Heart right ventricle (tissue), 16 donors: ENCODE results near the gene PLK3. TPM values are rescaled to one million over a fixed set of nuclear protein-coding genes. Genes with fewer than 3 reads are reported as not detected.
"Not testable (repeated sequence)": the region's sequence is repeated elsewhere in the genome, so short reads cannot be mapped to it uniquely, and the experiment has no call there.

ENCODE experiments used
- ATAC-seq, 8 donors: fragments of 200-7000 bp; cut with Tn5 transposase; one replicate each; pipeline ENCODE4 v1.9.1; 2020; ENCODE audit warnings: mild to moderate bottlenecking in 8 of 8, moderate library complexity in 8 of 8, moderate number of reproducible peaks in 1 of 8
- DNase-seq, 2 donors: peaks; one replicate each; pipeline ENCODE4 v3.0.0-alpha.2; 2020
- H3K27ac ChIP-seq, 10 donors: fragments of 200-600 bp; sonication (generic) in 2 of 10; one replicate each; pipeline versions ENCODE4 v1.5.0 to v1.8.0; 2020 to 2022; ENCODE audit warnings: mild to moderate bottlenecking in 3 of 10
- H3K27me3 ChIP-seq, 7 donors: fragments of 200-600 bp; one replicate each; pipeline ENCODE4 v1.8.0; 2021 to 2022; ENCODE audit warnings: mild to moderate bottlenecking in 2 of 7
- H3K36me3 ChIP-seq, 9 donors: fragments of 200-600 bp; sonication (generic) in 1 of 9; one replicate each; pipeline versions ENCODE4 v1.5.0 to v1.8.0; 2020 to 2022; ENCODE audit warnings: mild to moderate bottlenecking in 2 of 9
- H3K4me1 ChIP-seq, 9 donors: fragments of 200-600 bp; sonication (generic) in 1 of 9; one replicate each; pipeline versions ENCODE4 v1.5.0 to v1.8.0; 2020 to 2022; ENCODE audit warnings: mild to moderate bottlenecking in 4 of 9
- H3K4me3 ChIP-seq, 10 donors: fragments of 200-600 bp; sonication (generic) in 2 of 10; one replicate each; pipeline versions ENCODE4 v1.5.0 to v1.8.0; 2020 to 2022; ENCODE audit warnings: mild to moderate bottlenecking in 7 of 10, moderate library complexity in 2 of 10
- H3K9me3 ChIP-seq, 11 donors: fragments of 200-600 bp in 10 of 11; sonication (generic) in 2 of 11; one replicate each; pipeline versions ENCODE4 v1.5.0 to v1.8.0; 2013 to 2022; ENCODE audit warnings: mild to moderate bottlenecking in 2 of 11, control low read depth in 1 of 11, moderate library complexity in 1 of 11
- CTCF ChIP-seq, 9 donors: fragments of 200-600 bp; sonication (generic) in 2 of 9; IDR thresholded peaks; one replicate each; pipeline versions ENCODE4 v1.5.0 to v1.8.0; 2021 to 2022; ENCODE audit warnings: antibody characterized with exemption in 9 of 9, mild to moderate bottlenecking in 5 of 9, moderate library complexity in 1 of 9
- WGBS, 2 donors: extraction: QIAGEN DNeasy Blood & Tissue Kit; methylation state at CpG; one replicate each; pipeline ENCODE4 v1.1.7; 2013; ENCODE audit warnings: inconsistent platforms in 1 of 2; 5-methylcytosine and 5-hydroxymethylcytosine counted together
- intact Hi-C, 10 donors: fragments of 100-400 bp; cut with DNase I; formaldehyde crosslinking; loops; one replicate each; pipeline versions ENCODE4 v1.11.1 to v1.14.2; 2022
- polyA plus RNA-seq, 2 donors: library from polyadenylated mRNA; stranded (reverse); fragments of 200-250 nt; gene quantifications; one replicate each; pipeline ENCODE4 v1.2.3, GENCODE V29; 2013
- total RNA-seq, 10 donors: library from RNA; stranded (reverse); fragmentation: NEBNext Ultra II Directional in 3 of 10; extraction: Animal tissue kit (Norgen Biotek cat#: 25700) in 3 of 10; gene quantifications; one replicate each; pipeline versions ENCODE4 v1.2.1 to v1.2.4, GENCODE V29; 2021 to 2023
- donor health status: Arrhythmogenic right ventricular cardiomyopathy.
- donor health status: ischemic (EF 13 %, LVEDD 7.1; RV severe dilation, severe dysfunction).
- donor health status: healthy with polysubstance abuse.
- donor health status: DM: no; HTN: yes; CAD: no.
- donor health status: DM: no; HTN: no; CAD: no.
- donor health status: ischemic (EF 25% LVEDD 6.9; RV normal size, moderate dysfunction).
- donor health status: ischemic (EF 25% LVEDD 5.7; RV mildly dilated, moderate dysfunction).
- donor health status: healthy.
- donor health status: DM: yes; HTN: yes; CAD: no.
- donor health status: Ischemic cardiomyopathy.
- donor health status: ischemic (EF 35%, LVEDD 5.7; RV mildly dilated, moderate dysfunction).
- donor health status: nonischemic (EF 11% LVEDD 7.7; RV severe dilation, severe dysfunction).
- donor health status: DM: yes; HTN: yes; CAD: no.
- donor health status: PGD.
- donor health status: ischemic (EF 29% LVEDD 5.4; RV normal size, mild dysfunction).
- donor health status: nonischemic (EF 23%, LVEDD 6.1; RV moderate dilation, normal function).

The PLK3 gene
- total and polyA plus RNA-seq, 12 donors, result 2.9 to 12.7 (median 7.0) TPM

- WGBS, 2 donors, result 75 to 77% methylated on average over 13 of the region's 13 CpGs
- no peaks in the 10 kb centered on the region for H3K27me3 ChIP-seq
- no peaks in the 10 kb centered on the region for H3K9me3 ChIP-seq
- no peaks in the 10 kb centered on the region for H3K36me3 ChIP-seq
- H3K4me1 ChIP-seq, result peaks cover 0 to 30% (median 0%) of the 10 kb centered on the region in 9 donors
- no peak for TF ChIP-seq CTCF (IDR thresholded peaks at IDR 0.05)
- H3K4me3 ChIP-seq, result no peak overlapping the region
- no peak for ATAC-seq
- no peak for DNase-seq
- intact Hi-C loops, result loop anchor here in 7 of 10 donors (5.0 to 10.0 kb wide), 7 partner anchors 40 to 473 kb away; partner anchors contain the start of genes BEST4 (in 3 of the 7), EIF2B3 (in 1 of the 7), HECTD3 (in 1 of the 7) and UROD (in 1 of the 7)
- H3K27ac ChIP-seq, result no peak overlapping the region
Observed at GRCh38 chr1:44832056-44832705, 32.0 kb downstream of the PLK3 start.

GRCh38 chr1:44834328-44834727 is 34.2 kb downstream of the PLK3 start:
- DNase-seq, result no peak
- no peak for TF ChIP-seq CTCF (IDR thresholded peaks at IDR 0.05)
- no peaks in the 10 kb centered on the region for H3K27me3 ChIP-seq
- peaks cover 0 to 29% (median 0%) of the 10 kb centered on the region in 9 donors for H3K4me1 ChIP-seq
- 58 to 68% methylated on average over 7 of the region's 7 CpGs for WGBS, 2 donors
- no peak overlapping the region for H3K27ac ChIP-seq
- ATAC-seq, result no peak
- no peaks in the 10 kb centered on the region for H3K36me3 ChIP-seq
- intact Hi-C loops, result loop anchor here in 7 of 10 donors (2.0 to 10.0 kb wide), 8 partner anchors 42 to 470 kb away; partner anchors contain the start of genes BEST4 (in 3 of the 7), HECTD3 (in 2 of the 7), EIF2B3 (in 1 of the 7) and UROD (in 1 of the 7)
- H3K9me3 ChIP-seq, result no peaks in the 10 kb centered on the region
- H3K4me3 ChIP-seq, result no peak overlapping the region

- peak overlapping the region in 1 of 10 donors; percentile 8 for H3K27ac ChIP-seq
- H3K27me3 ChIP-seq, result no peaks in the 10 kb centered on the region
- intact Hi-C loops, result loop anchor here in 7 of 10 donors (2.0 to 10.0 kb wide), 10 partner anchors 34 to 469 kb away; partner anchors contain the start of genes HECTD3 (in 4 of the 7), UROD (in 3 of the 7), BEST4 (in 2 of the 7) and EIF2B3 (in 2 of the 7)
- WGBS, 2 donors, result 64 to 69% methylated on average over 23 of the region's 23 CpGs
- H3K36me3 ChIP-seq, result no peaks in the 10 kb centered on the region
- DNase-seq (peak; percentile 85 to 87), ATAC-seq (peak; percentile 78 to 89 (median 84))
- peaks cover 0 to 19% (median 0%) of the 10 kb centered on the region in 9 donors for H3K4me1 ChIP-seq
- H3K4me3 ChIP-seq, result no peak overlapping the region
- H3K9me3 ChIP-seq, result no peaks in the 10 kb centered on the region
- peak; percentile 74 to 96 (median 86) for TF ChIP-seq CTCF (IDR thresholded peaks at IDR 0.05)
Observed at GRCh38 chr1:44835738-44836675, 35.8 kb downstream of the PLK3 start.

GRCh38 chr1:44838294-44838693 is 38.1 kb downstream of the PLK3 start:
- DNase-seq, H3K9me3 ChIP-seq, ATAC-seq, H3K4me3 ChIP-seq, H3K27ac ChIP-seq, H3K36me3 ChIP-seq: not testable (repeated sequence)
- 94% methylated on average over 11 of the region's 11 CpGs for WGBS, 2 donors
- intact Hi-C loops, result loop anchor here in 6 of 10 donors (5.0 to 10.0 kb wide), 8 partner anchors 36 to 467 kb away; partner anchors contain the start of genes HECTD3 (in 3 of the 6), UROD (in 3 of the 6), BEST4 (in 2 of the 6) and EIF2B3 (in 2 of the 6)
- Histone ChIP-seq H3K4me1 (peaks cover 0 to 29% (median 7%) of the 10 kb centered on the region in 9 donors), H3K27me3 (peaks cover 0 to 11% (median 0%) of the 10 kb centered on the region in 7 donors)
